K562 (cell line): ENCODE data around the gene OR10J5. TPM values are rescaled to one million over a fixed set of nuclear protein-coding genes. Genes with fewer than 3 reads are reported as not detected.

Source experiments
- ARHGAP35 ChIP-seq: fragments of 450-650 bp; IDR thresholded peaks from 2 replicates; pipeline ENCODE4 v1.6.1; 2018; ENCODE audit not compliant: partially characterized antibody
- IFI16 ChIP-seq: fragments of 250-450 bp; sonication (Bioruptor Pico); IDR thresholded peaks from 2 replicates; pipeline ENCODE4 v2.1.2; 2022; ENCODE audit warnings: mild to moderate bottlenecking, inconsistent platforms
- MYBL2 ChIP-seq, 2 experiments: fragments of 450-650 bp in 1 of 2; sonication (generic) in 1 of 2; formaldehyde crosslinking in 1 of 2; IDR thresholded peaks; 2 replicates each; pipeline versions ENCODE4 v1.6.1 to v1.8.1; 2017 to 2022; ENCODE audit warnings: borderline replicate concordance in 1 of 2, inconsistent platforms in 1 of 2, low read depth in 1 of 2, mild to moderate bottlenecking in 1 of 2, missing genetic modification reagents in 1 of 2, moderate library complexity in 1 of 2
- SNRNP70 ChIP-seq: fragments of 200-400 bp; formaldehyde crosslinking; optimal IDR thresholded peaks from 2 replicates; pipeline ENCODE3; 2017; ENCODE audit warnings: low read depth, low read length
- TARDBP ChIP-seq: fragments of 450-650 bp; IDR thresholded peaks from 2 replicates; pipeline ENCODE4 v1.6.1; 2016
- ZBTB7A ChIP-seq: IDR thresholded peaks from 2 replicates; pipeline ENCODE4 v1.6.1; 2011; ENCODE audit warnings: low read depth, mild to moderate bottlenecking, low read length, moderate library complexity, borderline replicate concordance; ENCODE audit not compliant: control insufficient read depth
- ZNF561 ChIP-seq: fragments of 450-650 bp; formaldehyde crosslinking; conservative IDR thresholded peaks from 2 replicates; pipeline ENCODE4 v1.4.0; 2020; ENCODE audit warnings: mild to moderate bottlenecking, moderate library complexity
- polyA plus RNA-seq, 8 experiments: library from polyadenylated mRNA; depleted of rRNA in 4 of 8; stranded (reverse) in 5 of 8; unstranded in 3 of 8; fragments of >200 nt; fragmentation: Nextera tagmentation in 2 of 8; fragmentation: Illumina TruSeq in 1 of 8; extraction: Ambion mirVana in 2 of 8; extraction: Trizol in 1 of 8; gene quantifications; 2 replicates each; pipeline versions ENCODE4 v1.2.1 to v1.2.3, GENCODE V29; 2011 to 2014; ENCODE audit warnings: inconsistent platforms in 1 of 8, missing spikeins in 1 of 8
- total RNA-seq, 7 experiments: library from RNA; depleted of rRNA in 6 of 7; stranded (reverse); fragments of >200 nt in 6 of 7; fragmentation: Illumina TruSeq in 2 of 7; extraction: Trizol in 2 of 7; gene quantifications; 2 replicates each; pipeline versions ENCODE4 v1.2.1 to v1.2.3, GENCODE V29; 2011 to 2021; ENCODE audit warnings: low replicate concordance in 1 of 7
- TF ChIP-seq, protein P1 (sequence below): fragments of 200-800 bp; sonication (Bioruptor generic); IDR thresholded peaks from 2 replicates; pipeline ENCODE4 v1.6.1; 2016; ENCODE audit warnings: missing genetic modification characterization, missing compliant biosample characterization

OR10J5 gene
- total and polyA plus RNA-seq, 9 of the 15 experiments (the other 6 are each of a cell fraction or from before 2014, with no cell fraction given) = not detected

DNA sequence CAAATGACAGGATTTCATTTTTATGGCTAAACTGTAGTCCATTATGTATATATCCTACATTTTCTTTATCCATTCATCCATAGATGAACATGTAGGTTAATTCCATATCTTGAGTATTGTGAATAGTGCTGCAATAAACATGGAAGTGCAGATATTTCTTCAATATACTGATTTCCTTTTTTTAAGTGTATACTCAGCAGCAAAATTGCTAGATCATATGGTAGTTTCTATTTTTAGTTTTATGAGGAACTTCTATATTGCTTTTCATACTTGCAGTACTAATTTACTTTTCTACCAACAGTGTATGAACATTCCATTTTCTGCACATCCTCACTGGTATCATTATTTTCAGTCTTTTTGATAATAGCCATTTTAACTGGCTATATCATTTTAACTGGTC is 30.1 kb downstream of the OR10J5 start (continued):
- TF ChIP-seq, protein P1, sequence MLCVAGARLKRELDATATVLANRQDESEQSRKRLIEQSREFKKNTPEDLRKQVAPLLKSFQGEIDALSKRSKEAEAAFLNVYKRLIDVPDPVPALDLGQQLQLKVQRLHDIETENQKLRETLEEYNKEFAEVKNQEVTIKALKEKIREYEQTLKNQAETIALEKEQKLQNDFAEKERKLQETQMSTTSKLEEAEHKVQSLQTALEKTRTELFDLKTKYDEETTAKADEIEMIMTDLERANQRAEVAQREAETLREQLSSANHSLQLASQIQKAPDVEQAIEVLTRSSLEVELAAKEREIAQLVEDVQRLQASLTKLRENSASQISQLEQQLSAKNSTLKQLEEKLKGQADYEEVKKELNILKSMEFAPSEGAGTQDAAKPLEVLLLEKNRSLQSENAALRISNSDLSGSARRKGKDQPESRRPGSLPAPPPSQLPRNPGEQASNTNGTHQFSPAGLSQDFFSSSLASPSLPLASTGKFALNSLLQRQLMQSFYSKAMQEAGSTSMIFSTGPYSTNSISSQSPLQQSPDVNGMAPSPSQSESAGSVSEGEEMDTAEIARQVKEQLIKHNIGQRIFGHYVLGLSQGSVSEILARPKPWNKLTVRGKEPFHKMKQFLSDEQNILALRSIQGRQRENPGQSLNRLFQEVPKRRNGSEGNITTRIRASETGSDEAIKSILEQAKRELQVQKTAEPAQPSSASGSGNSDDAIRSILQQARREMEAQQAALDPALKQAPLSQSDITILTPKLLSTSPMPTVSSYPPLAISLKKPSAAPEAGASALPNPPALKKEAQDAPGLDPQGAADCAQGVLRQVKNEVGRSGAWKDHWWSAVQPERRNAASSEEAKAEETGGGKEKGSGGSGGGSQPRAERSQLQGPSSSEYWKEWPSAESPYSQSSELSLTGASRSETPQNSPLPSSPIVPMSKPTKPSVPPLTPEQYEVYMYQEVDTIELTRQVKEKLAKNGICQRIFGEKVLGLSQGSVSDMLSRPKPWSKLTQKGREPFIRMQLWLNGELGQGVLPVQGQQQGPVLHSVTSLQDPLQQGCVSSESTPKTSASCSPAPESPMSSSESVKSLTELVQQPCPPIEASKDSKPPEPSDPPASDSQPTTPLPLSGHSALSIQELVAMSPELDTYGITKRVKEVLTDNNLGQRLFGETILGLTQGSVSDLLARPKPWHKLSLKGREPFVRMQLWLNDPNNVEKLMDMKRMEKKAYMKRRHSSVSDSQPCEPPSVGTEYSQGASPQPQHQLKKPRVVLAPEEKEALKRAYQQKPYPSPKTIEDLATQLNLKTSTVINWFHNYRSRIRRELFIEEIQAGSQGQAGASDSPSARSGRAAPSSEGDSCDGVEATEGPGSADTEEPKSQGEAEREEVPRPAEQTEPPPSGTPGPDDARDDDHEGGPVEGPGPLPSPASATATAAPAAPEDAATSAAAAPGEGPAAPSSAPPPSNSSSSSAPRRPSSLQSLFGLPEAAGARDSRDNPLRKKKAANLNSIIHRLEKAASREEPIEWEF (CRISPR knock-in tag) = no peak
- no peak for TF ChIP-seq TARDBP
- no peak for TF ChIP-seq ZBTB7A
- TF ChIP-seq IFI16 = no peak
- no peak for TF ChIP-seq SNRNP70
- TF ChIP-seq MYBL2 (IDR thresholded peaks at IDR 0.05; ENCODE audit: low read depth) = no peak
- no peak for TF ChIP-seq MYBL2 (CRISPR knock-in tag; IDR thresholded peaks at IDR 0.05; ENCODE audit: borderline replicate concordance)
- no peak for TF ChIP-seq ARHGAP35
- no peak for TF ChIP-seq ZNF561 (CRISPR knock-in tag)
